MM.1S (cell line): ENCODE data around the gene YY1.

Experiments used
- CTCF ChIP-seq: fragments of 300-600 bp; sonication (generic); IDR thresholded peaks from 2 replicates; pipeline ENCODE4 v1.5.1; 2016; ENCODE audit warnings: antibody characterized with exemption, low read length, mixed read lengths
- EZH2phosphoT487 ChIP-seq: fragments of 300-600 bp; sonication (generic); IDR thresholded peaks from 2 replicates; pipeline ENCODE4 v1.6.1; 2018; ENCODE audit warnings: antibody characterized with exemption, low read length

GRCh38 chr14:100312877-100313400 is 74.0 kb downstream of the YY1 start:
- TF ChIP-seq CTCF: no peak
- no peak for TF ChIP-seq EZH2phosphoT487
